HPDE6-E6E7 (cell line): ENCODE measurements around the gene ADK.
"Not testable (repeated sequence)": the region's sequence is repeated elsewhere in the genome, so short reads cannot be mapped to it uniquely, and the experiment has no call there.

Experiments
- DNase-seq: peaks from one replicate; pipeline ENCODE4 v3.0.0; 2011; ENCODE audit warnings: missing footprints; ENCODE audit errors: extremely low spot score

The ADK gene

DNA sequence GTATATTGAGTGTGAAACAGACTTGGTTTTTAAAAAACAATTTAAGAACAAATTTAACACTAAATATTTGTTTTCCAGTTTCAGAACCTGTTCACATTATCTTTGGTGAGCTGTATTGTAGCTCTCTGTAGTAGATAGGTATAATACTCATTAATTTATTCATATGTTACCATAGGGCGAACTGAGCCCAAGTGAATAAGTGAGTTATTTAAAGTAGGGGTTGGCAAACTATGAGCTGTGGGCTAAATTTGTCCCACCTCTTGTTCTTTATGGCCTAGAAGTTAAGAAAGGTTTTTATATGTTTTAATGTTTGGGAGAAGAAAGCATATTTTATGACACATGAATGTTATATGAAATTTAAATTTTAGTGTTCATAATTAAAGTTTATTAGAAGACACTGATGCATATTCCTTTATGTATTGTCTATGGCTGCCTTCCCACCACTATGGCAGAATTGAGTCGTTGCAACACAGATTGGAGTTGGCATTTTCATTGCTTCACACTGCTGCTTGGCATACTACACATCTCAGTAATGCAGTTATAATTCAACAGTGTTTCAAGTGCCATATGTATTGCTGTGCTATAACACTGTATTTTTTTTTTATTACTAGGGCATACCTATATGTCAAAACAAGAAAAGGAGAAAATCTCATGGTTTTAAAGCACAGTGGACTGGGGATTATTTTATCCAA is 146.5 kb downstream of the ADK start:
- no peak for DNase-seq

GRCh38 chr10:74300074-74300621 is 149.1 kb downstream of the ADK start:
- DNase-seq: not testable (repeated sequence)

GRCh38 chr10:74300666-74301065 is 149.6 kb downstream of the ADK start:
- DNase-seq: no peak

DNA sequence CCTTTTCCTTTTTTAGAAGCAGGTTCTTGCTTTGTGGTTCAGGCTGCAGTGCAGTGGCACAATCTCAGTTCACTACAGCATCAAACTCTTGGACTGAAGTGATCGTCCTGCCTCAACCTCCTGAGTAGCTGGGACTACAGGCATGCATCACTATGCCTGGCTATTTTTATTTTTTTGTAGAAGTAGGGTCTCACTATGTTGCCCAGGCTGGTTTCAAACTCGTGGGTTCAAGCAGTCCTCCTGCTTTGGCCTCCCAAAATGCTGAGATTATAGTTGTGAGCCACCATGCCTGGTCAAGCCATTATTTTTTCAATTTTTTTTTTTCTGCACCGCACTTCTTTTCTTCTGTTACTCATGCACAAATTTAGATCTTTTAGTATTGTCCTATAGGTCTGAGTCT is 154.7 kb downstream of the ADK start:
- DNase-seq: no peak

- no peak for DNase-seq
Measured at GRCh38 chr10:74306227-74306982, 155.4 kb downstream of the ADK start.

GRCh38 chr10:74307061-74307651 is 156.1 kb downstream of the ADK start:
- no peak for DNase-seq

DNA sequence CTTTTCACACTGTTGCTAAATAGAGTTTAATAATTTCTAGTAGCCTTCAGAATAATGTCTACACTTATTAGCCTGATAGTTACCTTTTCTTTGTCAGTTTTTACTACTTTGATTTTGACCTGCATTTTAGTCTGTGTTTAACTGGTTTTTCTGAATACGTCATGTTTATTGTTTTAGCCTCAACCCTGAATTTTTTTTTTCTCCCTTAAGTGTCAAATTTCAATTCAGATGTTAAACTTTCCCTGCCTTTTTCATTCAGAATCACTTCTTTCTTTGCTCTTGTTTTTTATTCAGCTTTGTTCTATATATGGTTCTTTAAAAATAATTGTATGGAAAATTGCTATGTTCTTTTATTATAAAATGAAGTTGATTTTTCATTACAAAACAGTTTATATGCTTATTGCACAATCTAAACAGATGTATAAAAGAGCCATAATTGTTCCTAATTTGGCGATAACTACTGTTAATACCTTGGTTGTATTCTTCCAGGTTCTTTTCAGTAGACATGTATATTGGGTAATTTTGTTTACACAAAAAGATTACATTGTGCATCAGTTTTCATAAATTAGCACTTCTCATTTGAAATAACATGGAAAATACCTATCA is 159.7 kb downstream of the ADK start:
- no peak for DNase-seq

- no peak for DNase-seq
Measured at GRCh38 chr10:74314166-74314565, 163.1 kb downstream of the ADK start.

DNA sequence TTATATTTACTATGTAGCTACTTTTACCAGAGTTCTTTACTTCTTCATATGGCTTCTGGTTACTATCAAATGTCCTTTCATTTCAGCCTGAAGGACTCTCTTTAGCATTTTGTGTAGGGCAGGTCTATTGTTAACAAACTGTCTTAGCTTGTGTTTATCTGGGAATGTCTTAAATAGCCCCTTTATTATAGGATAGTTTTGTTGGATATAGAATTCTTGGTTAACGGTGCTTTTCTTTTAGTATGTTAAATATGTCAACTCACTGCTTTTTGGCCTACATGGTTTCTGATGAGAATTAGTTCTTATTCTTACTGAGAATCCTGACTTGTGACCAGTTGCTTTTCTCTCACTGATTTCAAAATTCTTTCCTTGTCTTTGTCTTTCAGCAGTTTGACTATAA is 169.0 kb downstream of the ADK start:
- DNase-seq: no peak

DNA sequence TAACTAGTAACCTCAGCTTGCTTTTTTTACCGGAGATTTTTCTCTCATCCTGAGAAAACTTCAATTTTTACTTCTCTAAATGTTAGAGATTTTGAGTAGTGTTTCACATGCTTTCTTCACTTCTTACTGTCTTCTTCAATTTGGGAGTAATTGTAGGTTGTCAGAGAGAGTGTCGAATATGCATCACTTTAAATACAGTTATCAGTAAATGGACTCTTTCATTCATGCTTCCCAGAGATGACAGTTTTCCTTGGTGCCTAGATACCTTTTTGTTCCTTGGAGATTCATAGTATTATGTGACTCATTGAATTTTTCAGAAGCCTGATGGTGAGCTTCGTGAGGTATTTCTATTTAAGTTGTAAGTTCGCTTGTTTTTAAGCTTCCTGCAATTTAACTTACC is 169.7 kb downstream of the ADK start:
- DNase-seq: no peak

GRCh38 chr10:74322141-74322540 is 171.1 kb downstream of the ADK start:
- no peak for DNase-seq

DNA sequence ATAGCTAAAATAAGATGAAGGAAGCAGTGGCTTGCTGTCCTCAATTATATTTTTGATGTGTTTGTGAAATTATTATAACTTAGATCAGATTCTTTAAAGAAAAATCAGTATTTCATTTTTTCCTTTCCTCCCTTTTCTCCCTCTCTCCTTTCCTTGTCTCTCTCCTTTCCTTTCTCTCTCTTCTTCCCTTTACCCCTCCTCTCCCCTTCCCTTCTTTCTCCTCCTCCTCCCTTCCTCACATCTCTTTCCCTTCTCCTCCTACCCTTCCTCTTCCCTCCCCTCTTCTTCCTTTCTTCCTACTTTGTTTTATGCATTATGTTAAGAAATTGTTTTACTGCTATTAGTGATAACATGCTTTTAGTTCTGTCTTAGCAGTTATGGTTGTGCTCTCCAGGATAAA is 171.5 kb downstream of the ADK start:
- DNase-seq: no peak

GRCh38 chr10:74328388-74328787 is 177.4 kb downstream of the ADK start:
- no peak for DNase-seq

DNA sequence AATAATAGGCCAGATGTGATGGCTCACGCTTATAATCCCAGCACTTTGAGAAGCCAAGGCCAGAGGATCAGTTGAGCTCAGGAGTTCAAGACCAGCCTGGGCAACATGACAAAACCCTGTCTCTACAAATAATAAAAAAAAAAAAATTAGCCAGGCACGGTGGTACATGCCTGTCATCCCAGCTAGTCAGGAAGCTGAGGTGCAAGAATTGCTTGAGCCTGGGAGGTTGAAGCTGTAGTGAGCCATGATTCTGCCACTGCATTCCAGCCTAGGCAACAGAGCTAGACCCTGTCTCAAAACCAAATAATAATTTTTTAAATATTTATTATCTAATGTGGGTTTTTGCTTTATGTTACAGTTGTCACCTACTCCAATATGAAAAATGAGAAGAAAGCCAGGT is 178.9 kb downstream of the ADK start:
- no peak for DNase-seq

DNA sequence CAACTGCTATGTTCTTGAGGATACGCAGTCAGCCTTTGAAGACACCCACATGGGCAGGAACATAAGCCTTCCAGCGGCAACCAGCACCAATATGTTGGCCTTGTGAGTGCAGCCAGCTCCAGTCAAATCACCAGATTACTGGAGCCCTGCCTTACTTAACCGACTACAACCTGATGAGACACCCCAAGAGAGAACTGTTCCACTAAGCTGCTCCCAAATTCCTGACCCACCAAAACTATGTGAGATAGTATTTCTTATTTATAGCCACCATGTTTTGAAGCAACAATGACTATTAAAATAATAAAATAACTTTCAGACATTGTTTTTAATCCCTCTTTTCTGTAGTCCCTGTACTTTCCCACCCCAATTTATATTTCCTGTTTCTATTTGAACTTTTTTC is 179.6 kb downstream of the ADK start:
- DNase-seq: no peak

DNA sequence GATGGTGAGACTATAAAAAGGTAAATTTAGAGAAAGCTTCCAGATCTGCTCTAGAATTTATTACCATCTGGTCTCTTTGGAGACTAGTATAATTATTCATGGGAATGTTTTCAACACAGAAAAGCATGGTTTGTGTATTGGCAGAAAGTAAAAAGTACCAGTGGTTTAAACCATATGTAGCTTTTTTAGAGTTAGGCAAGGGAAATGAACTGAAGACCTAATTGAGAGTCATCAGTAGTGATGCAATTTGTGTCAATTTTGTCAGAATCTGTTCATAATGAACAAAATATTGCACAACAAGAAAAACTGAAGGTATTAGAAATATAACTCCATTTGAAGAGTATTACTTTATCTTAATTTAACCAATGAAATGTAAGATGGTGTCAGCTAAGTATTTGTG is 181.4 kb downstream of the ADK start:
- no peak for DNase-seq

DNA sequence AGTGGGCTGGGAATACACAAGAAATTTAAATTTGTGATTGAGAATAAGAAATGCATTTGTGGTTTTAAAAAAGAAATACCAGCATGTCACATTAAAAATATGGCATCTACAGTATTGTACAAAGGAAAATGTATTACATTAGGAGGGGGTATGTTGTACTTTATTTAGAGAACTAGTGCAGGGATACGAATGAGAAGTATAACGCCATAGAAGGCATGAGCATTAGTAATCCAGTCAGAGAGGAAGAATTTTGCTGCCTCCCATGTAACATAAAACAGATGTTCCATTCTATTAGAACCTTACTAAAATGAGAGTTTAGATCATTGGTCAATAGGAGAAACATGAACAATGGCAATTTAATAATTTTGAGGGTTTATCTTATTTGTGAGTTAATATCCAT is 182.2 kb downstream of the ADK start:
- no peak for DNase-seq

DNA sequence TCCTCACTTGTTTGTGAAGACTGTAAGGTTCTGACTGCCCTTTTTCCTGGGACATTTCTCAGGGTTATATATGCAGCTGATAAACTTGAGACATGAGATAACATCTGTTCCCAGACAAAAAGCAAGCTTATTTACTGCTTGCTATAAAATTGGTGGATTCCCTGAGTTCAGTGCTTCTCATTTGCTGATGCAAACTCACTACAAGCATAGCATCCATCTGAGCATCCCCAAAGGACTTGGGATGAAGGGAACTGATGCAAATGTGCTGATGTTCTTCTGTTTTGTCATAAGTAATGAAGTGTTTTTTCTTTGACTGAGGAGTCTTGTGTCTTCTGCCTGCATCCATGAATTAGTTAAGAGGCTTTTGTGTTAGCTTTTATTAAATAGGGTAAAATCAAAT is 183.2 kb downstream of the ADK start:
- DNase-seq: no peak

DNA sequence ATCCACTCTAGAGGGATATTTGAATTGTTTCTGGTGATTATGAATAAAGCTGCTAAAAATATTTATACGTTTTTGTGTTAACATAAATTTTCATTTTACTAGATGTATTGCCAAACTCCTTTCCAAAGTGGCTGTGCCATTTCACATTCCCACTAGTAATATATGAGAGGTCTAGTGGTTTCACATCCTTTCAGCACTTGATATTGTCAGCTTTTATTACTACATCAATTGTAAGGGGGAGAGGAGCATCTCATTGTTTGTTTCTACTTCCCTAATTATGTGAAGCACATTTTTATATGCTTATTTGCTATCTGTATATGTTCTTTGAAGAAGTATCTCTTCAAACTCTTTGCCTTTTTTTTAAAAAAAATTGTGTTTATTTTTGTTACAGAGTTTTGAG is 184.5 kb downstream of the ADK start:
- DNase-seq: no peak

GRCh38 chr10:74337330-74338016 is 186.5 kb downstream of the ADK start:
- no peak for DNase-seq

GRCh38 chr10:74342991-74343390 is 192.0 kb downstream of the ADK start:
- DNase-seq: no peak

DNA sequence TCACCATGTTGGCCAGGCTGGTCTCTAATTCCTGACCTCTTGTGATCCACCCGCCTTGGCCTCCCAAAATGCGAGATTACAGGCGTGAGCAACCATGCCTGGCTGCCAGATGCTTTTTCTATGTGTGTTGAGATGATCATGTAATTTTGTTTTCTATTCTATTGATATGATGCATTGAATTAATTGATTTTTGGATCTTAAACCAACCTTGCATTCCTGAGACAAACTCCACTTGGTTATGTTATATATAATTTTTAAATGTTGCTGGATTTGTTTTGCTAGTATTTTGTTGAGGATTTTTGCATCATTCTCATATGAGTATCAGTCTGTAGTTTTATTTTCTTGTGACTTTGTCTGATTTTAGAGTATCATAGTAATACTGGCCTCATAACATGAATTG is 192.8 kb downstream of the ADK start:
- DNase-seq: no peak
